ENCODE results near the gene FANCG.

DNA sequence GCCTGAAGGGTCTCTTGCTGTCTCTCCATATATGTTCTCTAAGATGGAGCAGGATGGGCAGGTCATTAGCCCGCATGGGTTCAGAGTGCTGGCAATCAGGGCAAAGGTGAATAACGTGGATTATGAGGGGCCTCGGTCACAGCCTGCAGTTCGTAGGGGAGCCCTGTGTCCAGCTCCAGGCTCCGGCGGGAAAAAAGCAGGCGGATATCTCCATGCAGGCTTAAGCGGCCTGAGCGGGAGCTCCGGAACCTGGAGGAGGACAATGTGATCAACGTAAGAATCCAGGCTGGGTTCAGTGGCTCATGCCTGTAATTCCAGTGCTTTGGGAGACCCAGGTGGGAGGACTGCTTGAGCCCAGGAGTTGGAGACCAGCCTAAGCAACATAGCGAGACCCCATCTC lies 25.4 kb upstream of the FANCG start:
- TF ChIP-seq NR3C1 (CRISPR knock-in tag; conservative IDR thresholded peaks at IDR 0.05; ENCODE audit: low read depth) (no peak), GABPB1 (CRISPR knock-in tag; IDR thresholded peaks at IDR 0.05) (no peak), TP53 (CRISPR knock-in tag; IDR thresholded peaks at IDR 0.05) (no peak), CTCF (IDR thresholded peaks at IDR 0.05) (no peak), ZNF219 (CRISPR knock-in tag; IDR thresholded peaks at IDR 0.05; ENCODE audit: borderline replicate concordance) (no peak), ELF4 (CRISPR knock-in tag; IDR thresholded peaks at IDR 0.05; ENCODE audit: low read depth) (no peak), TCF7 (CRISPR knock-in tag; IDR thresholded peaks at IDR 0.05; ENCODE audit: low read depth) (no peak), NR2C2 (CRISPR knock-in tag; IDR thresholded peaks at IDR 0.05) (no peak), SP1 (CRISPR knock-in tag; conservative IDR thresholded peaks at IDR 0.05) (no peak)
- TF ChIP-seq, protein P1, sequence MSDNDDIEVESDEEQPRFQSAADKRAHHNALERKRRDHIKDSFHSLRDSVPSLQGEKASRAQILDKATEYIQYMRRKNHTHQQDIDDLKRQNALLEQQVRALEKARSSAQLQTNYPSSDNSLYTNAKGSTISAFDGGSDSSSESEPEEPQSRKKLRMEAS (CRISPR knock-in tag; IDR thresholded peaks at IDR 0.05), result no peak

Data from WTC11 (cell line).